ENCODE data around the gene NFE2. TPM values are rescaled to one million over a fixed set of nuclear protein-coding genes. Genes with fewer than 3 reads are reported as not detected.

Gene NFE2
- total RNA-seq, 4 donors from 2014 or later: not detected

- 55 to 65% methylated on average over 1 of the region's 1 CpG for WGBS, 2 donors
- Histone ChIP-seq H3K36me3 (peaks cover 0 to 19% (median 0%) of the 10 kb centered on the region in 3 donors), H3K4me3 (no peak overlapping the region), H3K4me1 (peaks cover 0 to 3% (median 0%) of the 10 kb centered on the region in 4 donors), H3K27me3 (no peaks in the 10 kb centered on the region), H3K27ac (no peak overlapping the region), H3K9me3 (no peaks in the 10 kb centered on the region)
- no peak for DNase-seq (ENCODE audit: low spot score in 2 of 2)
- TF ChIP-seq POLR2A (IDR thresholded peaks at IDR 0.05) (no peak), EP300 (IDR thresholded peaks at IDR 0.05) (no peak)
- TF ChIP-seq, protein P1, sequence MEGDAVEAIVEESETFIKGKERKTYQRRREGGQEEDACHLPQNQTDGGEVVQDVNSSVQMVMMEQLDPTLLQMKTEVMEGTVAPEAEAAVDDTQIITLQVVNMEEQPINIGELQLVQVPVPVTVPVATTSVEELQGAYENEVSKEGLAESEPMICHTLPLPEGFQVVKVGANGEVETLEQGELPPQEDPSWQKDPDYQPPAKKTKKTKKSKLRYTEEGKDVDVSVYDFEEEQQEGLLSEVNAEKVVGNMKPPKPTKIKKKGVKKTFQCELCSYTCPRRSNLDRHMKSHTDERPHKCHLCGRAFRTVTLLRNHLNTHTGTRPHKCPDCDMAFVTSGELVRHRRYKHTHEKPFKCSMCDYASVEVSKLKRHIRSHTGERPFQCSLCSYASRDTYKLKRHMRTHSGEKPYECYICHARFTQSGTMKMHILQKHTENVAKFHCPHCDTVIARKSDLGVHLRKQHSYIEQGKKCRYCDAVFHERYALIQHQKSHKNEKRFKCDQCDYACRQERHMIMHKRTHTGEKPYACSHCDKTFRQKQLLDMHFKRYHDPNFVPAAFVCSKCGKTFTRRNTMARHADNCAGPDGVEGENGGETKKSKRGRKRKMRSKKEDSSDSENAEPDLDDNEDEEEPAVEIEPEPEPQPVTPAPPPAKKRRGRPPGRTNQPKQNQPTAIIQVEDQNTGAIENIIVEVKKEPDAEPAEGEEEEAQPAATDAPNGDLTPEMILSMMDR (IDR thresholded peaks at IDR 0.05): no peak
These were observed 28.6 kb downstream of the NFE2 start for GRCh38 chr12:54272214-54272613.

DNA sequence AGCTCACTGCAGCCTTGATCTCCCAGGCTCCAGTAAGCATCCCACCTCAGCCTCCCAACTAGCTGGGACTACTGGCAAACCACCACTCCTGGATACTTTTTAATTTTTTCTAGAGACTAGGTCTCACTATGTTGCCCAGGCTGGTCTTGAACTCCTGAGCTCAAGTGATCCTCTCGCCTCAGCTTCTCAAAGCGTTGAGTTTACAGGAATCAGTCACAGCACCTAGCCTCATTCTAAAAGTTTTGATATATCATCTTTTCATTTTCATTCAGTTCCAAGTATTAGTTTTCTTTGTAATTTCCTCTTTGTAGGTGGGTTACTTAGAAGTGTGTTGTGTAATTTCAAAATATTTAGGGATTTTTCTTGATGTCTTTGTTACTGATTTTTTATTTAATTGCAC lies 30.5 kb downstream of the NFE2 start:
- DNase-seq (ENCODE audit: low spot score in 2 of 2): no peak
- H3K4me3 ChIP-seq: no peak overlapping the region
- peaks cover 0 to 9% (median 0%) of the 10 kb centered on the region in 4 donors for H3K4me1 ChIP-seq
- no peak overlapping the region for H3K27ac ChIP-seq
- TF ChIP-seq EP300 (IDR thresholded peaks at IDR 0.05): no peak
- TF ChIP-seq, protein P1 (IDR thresholded peaks at IDR 0.05): no peak
- no peak for TF ChIP-seq POLR2A (IDR thresholded peaks at IDR 0.05)
- no peaks in the 10 kb centered on the region for H3K27me3 ChIP-seq
- H3K9me3 ChIP-seq: no peaks in the 10 kb centered on the region
- peaks cover 0 to 19% (median 0%) of the 10 kb centered on the region in 3 donors for H3K36me3 ChIP-seq
- WGBS, 2 donors: 88 to 93% methylated on average over 2 of the region's 2 CpGs

DNA sequence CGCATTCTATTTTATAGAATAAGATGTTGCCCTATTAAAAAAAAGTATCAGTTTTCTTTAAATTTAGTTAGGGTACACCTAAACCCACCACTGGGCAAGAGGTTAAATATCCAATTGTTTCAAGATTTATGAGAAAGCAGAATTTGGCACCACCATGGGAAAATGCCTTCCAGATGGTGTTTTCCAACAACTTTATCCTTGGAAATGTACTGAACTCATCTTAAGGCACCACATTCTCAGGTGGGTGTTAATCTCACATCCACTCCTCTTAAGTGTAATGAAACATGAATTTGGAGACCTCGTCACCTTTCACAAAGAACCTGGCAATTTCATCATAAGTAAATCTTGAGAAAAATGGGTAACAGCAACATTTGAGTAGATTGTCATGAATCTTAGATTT lies 34.0 kb downstream of the NFE2 start:
- no peaks in the 10 kb centered on the region for H3K27me3 ChIP-seq
- TF ChIP-seq EP300 (IDR thresholded peaks at IDR 0.05): no peak
- TF ChIP-seq, protein P1 (IDR thresholded peaks at IDR 0.05): no peak
- no peak for TF ChIP-seq POLR2A (IDR thresholded peaks at IDR 0.05)
- peaks cover 0 to 23% (median 8%) of the 10 kb centered on the region in 4 donors for H3K4me1 ChIP-seq
- H3K27ac ChIP-seq: no peak overlapping the region
- 76% methylated on average over 2 of the region's 2 CpGs for WGBS, 2 donors
- DNase-seq (ENCODE audit: low spot score in 2 of 2): no peak
- peaks cover 0 to 4% (median 0%) of the 10 kb centered on the region in 3 donors for H3K36me3 ChIP-seq
- no peak overlapping the region for H3K4me3 ChIP-seq
- no peaks in the 10 kb centered on the region for H3K9me3 ChIP-seq

DNA sequence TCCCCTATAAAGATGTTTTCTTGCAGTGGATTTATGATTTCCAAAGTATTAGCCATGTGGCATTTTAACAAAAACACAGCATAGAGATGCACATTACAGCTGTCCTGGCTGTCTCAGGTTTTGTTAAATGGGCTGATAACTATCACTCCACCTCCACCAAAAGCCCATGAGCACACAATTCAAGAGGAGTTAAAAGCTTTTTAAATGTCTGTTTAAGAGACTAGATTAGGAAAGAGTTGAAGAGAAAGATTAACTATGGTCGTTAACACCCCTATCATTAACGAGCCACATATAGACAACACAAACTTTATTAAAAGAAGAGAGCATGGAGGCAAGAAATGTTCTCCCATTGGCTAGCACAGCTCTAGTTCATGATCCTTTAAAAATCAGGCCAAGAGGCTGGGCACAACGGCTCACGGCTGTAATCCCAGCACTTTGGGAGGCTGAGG lies 35.4 kb downstream of the NFE2 start:
- Histone ChIP-seq H3K4me3 (no peak overlapping the region), H3K4me1 (peaks cover 0 to 35% (median 11%) of the 10 kb centered on the region in 4 donors), H3K9me3 (no peaks in the 10 kb centered on the region), H3K36me3 (peaks cover 0 to 4% (median 0%) of the 10 kb centered on the region in 3 donors), H3K27me3 (no peaks in the 10 kb centered on the region), H3K27ac (no peak overlapping the region)
- no peak for DNase-seq (ENCODE audit: low spot score in 2 of 2)
- TF ChIP-seq POLR2A (IDR thresholded peaks at IDR 0.05): no peak
- WGBS, 2 donors: 85 to 86% methylated on average over 4 of the region's 4 CpGs

- no peak for TF ChIP-seq EP300 (IDR thresholded peaks at IDR 0.05)
- TF ChIP-seq, protein P1 (IDR thresholded peaks at IDR 0.05): no peak
- no peak for TF ChIP-seq POLR2A (IDR thresholded peaks at IDR 0.05)
- Histone ChIP-seq H3K27me3 (no peaks in the 10 kb centered on the region), H3K4me3 (no peak overlapping the region), H3K9me3 (no peaks in the 10 kb centered on the region), H3K36me3 (peaks cover 0 to 2% (median 0%) of the 10 kb centered on the region in 3 donors), H3K4me1 (peaks cover 0 to 65% (median 36%) of the 10 kb centered on the region in 4 donors), H3K27ac (peak overlapping the region in 2 of 4 donors; percentile 44 to 71)
- no peak for DNase-seq (ENCODE audit: low spot score in 2 of 2)
- 20 to 26% methylated on average over 4 of the region's 4 CpGs for WGBS, 2 donors
These were observed 38.4 kb downstream of the NFE2 start for GRCh38 chr12:54262403-54262925.

Measured in tibial nerve (tissue), 4 donors.